Measurements from ENCODE around the gene TAAR2.
"Not testable (repeated sequence)": the region's sequence is repeated elsewhere in the genome, so short reads cannot be mapped to it uniquely, and the experiment has no call there.

TAAR2 gene

DNA sequence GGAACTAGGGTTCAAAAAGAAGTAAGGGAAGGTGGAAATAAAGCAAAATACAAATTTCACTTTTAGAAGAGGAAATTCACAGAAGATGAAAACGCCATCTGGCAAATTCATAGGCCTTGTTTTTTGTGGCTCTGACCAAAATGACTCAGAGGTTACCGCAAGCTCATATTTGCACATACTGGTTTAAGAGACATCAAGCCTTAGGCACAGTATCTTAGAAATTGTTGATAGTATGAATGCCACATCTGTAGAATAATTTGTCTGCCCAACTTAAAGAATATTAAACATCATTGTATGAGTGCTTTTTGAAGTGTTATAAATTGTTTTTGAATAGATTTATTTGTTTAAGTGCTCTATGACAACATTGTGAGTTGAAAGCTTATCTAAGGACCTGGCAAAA lies 24.3 kb upstream of the TAAR2 start:
- Histone ChIP-seq H3K18ac (ENCODE audit: low read depth in 1 of 2, low read length in 2 of 2) (no peak overlapping the region), H4K91ac (ENCODE audit: low read length) (no peak overlapping the region), H3K9ac (ENCODE audit: low read length) (no peak overlapping the region), H3K27ac (ENCODE audit: low read length, poor library complexity, severe bottlenecking) (no peak overlapping the region), H3K79me1 (replicated peaks; ENCODE audit: low read length, poor library complexity, severe bottlenecking) (no peaks in the 10 kb centered on the region), H3K4me1 (ENCODE audit: control insufficient read depth, insufficient read depth, low read depth, low read length) (no peaks in the 10 kb centered on the region), H3K23ac (ENCODE audit: low read length in 2 of 2) (no peak overlapping the region), H2BK120ac (ENCODE audit: low read depth, low read length) (no peak overlapping the region), H4K8ac (ENCODE audit: low read length) (no peak overlapping the region), H3K4me2 (ENCODE audit: low read length, poor library complexity, severe bottlenecking) (no peak overlapping the region), H2BK12ac (ENCODE audit: low read length in 2 of 2) (no peak overlapping the region), H3K27me3 (ENCODE audit: control insufficient read depth in 1 of 2, insufficient read depth in 1 of 2, low read length in 2 of 2) (no peaks in the 10 kb centered on the region), H3K36me3 (ENCODE audit: control insufficient read depth in 1 of 2, insufficient read depth in 2 of 2, low read depth in 1 of 2, low read length in 2 of 2) (no peaks in the 10 kb centered on the region), H2AK5ac (ENCODE audit: low read length, severe bottlenecking) (no peak overlapping the region), H3K9me3 (ENCODE audit: control insufficient read depth, low read length) (no peaks in the 10 kb centered on the region), H2BK15ac (ENCODE audit: low read depth, poor library complexity, severe bottlenecking) (no peak overlapping the region), H3K4ac (ENCODE audit: low read depth in 1 of 2, low read length in 2 of 2) (no peak overlapping the region), H3K14ac (ENCODE audit: low read length in 2 of 2) (no peak overlapping the region), H2AFZ (ENCODE audit: low read depth, low read length) (no peak overlapping the region), H3K4me3 (ENCODE audit: insufficient read depth in 1 of 2, low read depth in 1 of 2, low read length in 2 of 2) (no peak overlapping the region), H2BK5ac (ENCODE audit: low read depth, low read length, poor library complexity, severe bottlenecking) (no peak overlapping the region)
- peak; percentile 77 for DNase-seq
- WGBS: 52% methylated on average over 2 of the region's 2 CpGs

DNA sequence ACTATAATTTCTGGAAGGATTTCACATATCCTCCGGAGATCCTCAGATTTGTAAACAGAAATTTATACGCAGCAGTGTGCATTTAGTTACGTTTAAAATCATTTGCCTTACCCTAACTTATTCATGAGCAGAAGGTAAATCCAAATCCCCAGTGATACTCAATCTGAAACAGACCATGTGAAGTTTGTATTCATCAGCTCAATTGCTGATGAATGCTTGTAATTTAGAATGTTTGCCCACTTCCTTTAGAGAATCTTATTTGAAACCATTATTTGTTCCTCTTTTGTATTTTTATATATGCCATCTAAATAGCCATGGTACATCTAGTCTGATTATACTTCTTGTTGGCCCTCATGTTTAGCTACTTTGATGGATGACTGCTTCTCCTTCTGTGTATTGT lies 19.5 kb upstream of the TAAR2 start:
- no peak overlapping the region for H2BK12ac ChIP-seq (ENCODE audit: low read length in 2 of 2)
- WGBS: 82% methylated on average over 3 of the region's 3 CpGs
- H3K23ac ChIP-seq (ENCODE audit: low read length in 2 of 2): no peak overlapping the region
- H2BK5ac ChIP-seq (ENCODE audit: low read depth, low read length, poor library complexity, severe bottlenecking): no peak overlapping the region
- H3K27me3 ChIP-seq (ENCODE audit: control insufficient read depth in 1 of 2, insufficient read depth in 1 of 2, low read length in 2 of 2): no peaks in the 10 kb centered on the region
- DNase-seq: no peak
- H3K9ac ChIP-seq (ENCODE audit: low read length): no peak overlapping the region
- H2AFZ ChIP-seq (ENCODE audit: low read depth, low read length): no peak overlapping the region
- no peak overlapping the region for H2BK120ac ChIP-seq (ENCODE audit: low read depth, low read length)
- no peak overlapping the region for H4K91ac ChIP-seq (ENCODE audit: low read length)
- no peaks in the 10 kb centered on the region for H3K4me1 ChIP-seq (ENCODE audit: control insufficient read depth, insufficient read depth, low read depth, low read length)
- no peak overlapping the region for H4K8ac ChIP-seq (ENCODE audit: low read length)
- H2BK15ac ChIP-seq (ENCODE audit: low read depth, poor library complexity, severe bottlenecking): no peak overlapping the region
- no peak overlapping the region for H3K4ac ChIP-seq (ENCODE audit: low read depth in 1 of 2, low read length in 2 of 2)
- no peak overlapping the region for H3K27ac ChIP-seq (ENCODE audit: low read length, poor library complexity, severe bottlenecking)
- H3K18ac ChIP-seq (ENCODE audit: low read depth in 1 of 2, low read length in 2 of 2): no peak overlapping the region
- no peaks in the 10 kb centered on the region for H3K79me1 ChIP-seq (replicated peaks; ENCODE audit: low read length, poor library complexity, severe bottlenecking)
- no peak overlapping the region for H3K14ac ChIP-seq (ENCODE audit: low read length in 2 of 2)
- H3K9me3 ChIP-seq (ENCODE audit: control insufficient read depth, low read length): no peaks in the 10 kb centered on the region
- H3K4me2 ChIP-seq (ENCODE audit: low read length, poor library complexity, severe bottlenecking): no peak overlapping the region
- no peak overlapping the region for H3K4me3 ChIP-seq (ENCODE audit: insufficient read depth in 1 of 2, low read depth in 1 of 2, low read length in 2 of 2)
- no peaks in the 10 kb centered on the region for H3K36me3 ChIP-seq (ENCODE audit: control insufficient read depth in 1 of 2, insufficient read depth in 2 of 2, low read depth in 1 of 2, low read length in 2 of 2)
- H2AK5ac ChIP-seq (ENCODE audit: low read length, severe bottlenecking): no peak overlapping the region

DNA sequence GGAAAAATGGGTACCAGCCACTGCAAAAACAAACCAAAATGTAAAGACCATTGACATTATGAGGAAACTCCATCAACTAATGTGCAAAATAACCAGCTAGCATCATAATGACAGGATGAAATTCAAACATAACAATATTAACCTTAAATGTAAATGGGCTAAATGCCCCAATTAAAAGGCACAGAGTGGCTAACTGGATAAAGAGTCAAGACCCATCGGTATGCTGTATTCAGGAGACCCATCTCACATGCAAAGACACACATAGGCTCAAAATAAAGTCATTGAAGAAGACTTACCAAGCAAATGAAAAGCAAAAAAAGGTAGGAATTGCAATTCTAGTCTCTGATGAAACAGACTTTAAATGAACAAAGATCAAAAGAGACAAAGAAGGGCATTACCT lies 13.1 kb upstream of the TAAR2 start:
- not testable (repeated sequence) for H2BK5ac ChIP-seq (ENCODE audit: low read depth, low read length, poor library complexity, severe bottlenecking)

DNA sequence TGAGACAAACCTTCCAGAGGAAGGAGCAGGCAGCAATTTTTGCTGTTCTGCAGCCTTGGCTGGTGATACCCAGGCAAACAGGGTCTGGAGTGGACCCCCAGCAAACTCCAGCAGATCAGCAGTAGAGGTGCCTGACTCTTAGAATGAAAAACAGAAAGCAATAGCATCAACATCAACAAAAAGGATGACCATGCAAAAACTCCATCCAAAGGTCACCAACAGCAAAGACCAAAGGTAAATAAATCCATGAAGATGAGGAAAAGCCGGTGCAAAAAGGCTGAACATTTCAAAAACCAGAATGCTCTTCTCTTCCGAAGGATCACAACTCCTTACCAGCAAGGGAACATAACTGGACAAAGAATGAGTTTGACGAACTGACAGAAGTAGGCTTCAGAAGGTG lies 11.8 kb upstream of the TAAR2 start:
- not testable (repeated sequence) for H3K23ac ChIP-seq (ENCODE audit: low read length in 2 of 2); H2BK120ac ChIP-seq (ENCODE audit: low read depth, low read length); H3K27ac ChIP-seq (ENCODE audit: low read length, poor library complexity, severe bottlenecking); H3K4me1 ChIP-seq (ENCODE audit: control insufficient read depth, insufficient read depth, low read depth, low read length); H3K14ac ChIP-seq (ENCODE audit: low read length in 2 of 2); H2AFZ ChIP-seq (ENCODE audit: low read depth, low read length); H2BK15ac ChIP-seq (ENCODE audit: low read depth, poor library complexity, severe bottlenecking); H2BK5ac ChIP-seq (ENCODE audit: low read depth, low read length, poor library complexity, severe bottlenecking); H3K4me2 ChIP-seq (ENCODE audit: low read length, poor library complexity, severe bottlenecking); H3K4ac ChIP-seq (ENCODE audit: low read depth in 1 of 2, low read length in 2 of 2); H3K79me1 ChIP-seq (replicated peaks; ENCODE audit: low read length, poor library complexity, severe bottlenecking); DNase-seq; H4K8ac ChIP-seq (ENCODE audit: low read length); H3K9me3 ChIP-seq (ENCODE audit: control insufficient read depth, low read length); H4K91ac ChIP-seq (ENCODE audit: low read length); H3K9ac ChIP-seq (ENCODE audit: low read length); H2AK5ac ChIP-seq (ENCODE audit: low read length, severe bottlenecking); H3K4me3 ChIP-seq (ENCODE audit: insufficient read depth in 1 of 2, low read depth in 1 of 2, low read length in 2 of 2); H2BK12ac ChIP-seq (ENCODE audit: low read length in 2 of 2); H3K36me3 ChIP-seq (ENCODE audit: control insufficient read depth in 1 of 2, insufficient read depth in 2 of 2, low read depth in 1 of 2, low read length in 2 of 2); H3K18ac ChIP-seq (ENCODE audit: low read depth in 1 of 2, low read length in 2 of 2)
- peaks cover 10 to 25% of the 10 kb centered on the region in 2 experiments for H3K27me3 ChIP-seq (ENCODE audit: control insufficient read depth in 1 of 2, insufficient read depth in 1 of 2, low read length in 2 of 2)
- WGBS: 100% methylated on average over 1 of the region's 3 CpGs

More for the DNA sequence above, 13.1 kb upstream of the TAAR2 start:
- not testable (repeated sequence) for H3K4ac ChIP-seq (ENCODE audit: low read depth in 1 of 2, low read length in 2 of 2); H2AFZ ChIP-seq (ENCODE audit: low read depth, low read length); H2AK5ac ChIP-seq (ENCODE audit: low read length, severe bottlenecking); H2BK120ac ChIP-seq (ENCODE audit: low read depth, low read length); H4K8ac ChIP-seq (ENCODE audit: low read length); H3K23ac ChIP-seq (ENCODE audit: low read length in 2 of 2); H2BK12ac ChIP-seq (ENCODE audit: low read length in 2 of 2); H3K9me3 ChIP-seq (ENCODE audit: control insufficient read depth, low read length); H3K9ac ChIP-seq (ENCODE audit: low read length); H3K36me3 ChIP-seq (ENCODE audit: control insufficient read depth in 1 of 2, insufficient read depth in 2 of 2, low read depth in 1 of 2, low read length in 2 of 2); H3K18ac ChIP-seq (ENCODE audit: low read depth in 1 of 2, low read length in 2 of 2); H3K4me3 ChIP-seq (ENCODE audit: insufficient read depth in 1 of 2, low read depth in 1 of 2, low read length in 2 of 2); H3K14ac ChIP-seq (ENCODE audit: low read length in 2 of 2); H3K27ac ChIP-seq (ENCODE audit: low read length, poor library complexity, severe bottlenecking); H4K91ac ChIP-seq (ENCODE audit: low read length); H2BK15ac ChIP-seq (ENCODE audit: low read depth, poor library complexity, severe bottlenecking); H3K4me1 ChIP-seq (ENCODE audit: control insufficient read depth, insufficient read depth, low read depth, low read length); H3K4me2 ChIP-seq (ENCODE audit: low read length, poor library complexity, severe bottlenecking); DNase-seq; H3K79me1 ChIP-seq (replicated peaks; ENCODE audit: low read length, poor library complexity, severe bottlenecking)
- WGBS: no CpG with 5 or more reads among the region's 1 CpG
- peaks cover 10 to 21% of the 10 kb centered on the region in 2 experiments for H3K27me3 ChIP-seq (ENCODE audit: control insufficient read depth in 1 of 2, insufficient read depth in 1 of 2, low read length in 2 of 2)
